Smooth muscle cell (in vitro differentiated cells): Measurements from ENCODE around the gene OR10V1. TPM values are rescaled to one million over a fixed set of nuclear protein-coding genes. Genes with fewer than 3 reads are reported as not detected.

Experiments used
- DNase-seq: peaks from one replicate; lab custom pipeline; 2025; ENCODE audit not compliant: unreplicated experiment; lab: John Stamatoyannopoulos, UW
- H2AFZ ChIP-seq: fragments of 200-600 bp; sonication (generic); 2 replicates; pipeline ENCODE4 v1.6.0; 2016; ENCODE audit warnings: antibody characterized with exemption, low read depth, mild to moderate bottlenecking
- H3F3A ChIP-seq: fragments of 200-600 bp; sonication (generic); 2 replicates; pipeline ENCODE4 v1.6.0; 2017; ENCODE audit warnings: antibody characterized with exemption, low read depth
- H3K27ac ChIP-seq: fragments of 200-600 bp; sonication (generic); 2 replicates; pipeline ENCODE4 v1.5.1; 2016; ENCODE audit warnings: low read depth, mild to moderate bottlenecking
- H3K27me3 ChIP-seq: fragments of 200-600 bp; sonication (generic); 2 replicates; pipeline ENCODE4 v1.6.1; 2016; ENCODE audit warnings: low read depth, mild to moderate bottlenecking
- H3K36me3 ChIP-seq: fragments of 200-600 bp; sonication (generic); 2 replicates; pipeline ENCODE4 v1.5.1; 2016; ENCODE audit warnings: low read depth
- H3K4me1 ChIP-seq: fragments of 200-600 bp; sonication (generic); 2 replicates; pipeline ENCODE4 v1.5.1; 2016; ENCODE audit warnings: low read depth
- H3K4me2 ChIP-seq: fragments of 200-600 bp; sonication (generic); 2 replicates; pipeline ENCODE4 v1.6.0; 2016; ENCODE audit warnings: mild to moderate bottlenecking
- H3K4me3 ChIP-seq: fragments of 200-600 bp; sonication (generic); 2 replicates; pipeline ENCODE4 v1.5.1; 2016; ENCODE audit warnings: mild to moderate bottlenecking
- H3K79me2 ChIP-seq: fragments of 200-600 bp; sonication (generic); 2 replicates; pipeline ENCODE4 v1.6.0; 2016; ENCODE audit warnings: low read depth, mild to moderate bottlenecking
- H3K9ac ChIP-seq: fragments of 200-600 bp; sonication (generic); 2 replicates; pipeline ENCODE4 v1.6.0; 2016; ENCODE audit warnings: low read depth
- H3K9me3 ChIP-seq: fragments of 200-600 bp; sonication (generic); replicated peaks from 2 replicates; pipeline ENCODE4 v1.5.1; 2016; ENCODE audit warnings: low read depth
- H4K20me1 ChIP-seq: fragments of 200-600 bp; sonication (generic); 2 replicates; pipeline ENCODE4 v1.6.0; 2016; ENCODE audit warnings: low read depth
- CTCF ChIP-seq: fragments of 200-600 bp; sonication (generic); IDR thresholded peaks from 2 replicates; pipeline ENCODE4 v1.5.1; 2017; ENCODE audit warnings: borderline replicate concordance, mild to moderate bottlenecking, antibody characterized with exemption; ENCODE audit not compliant: insufficient read depth, poor library complexity, severe bottlenecking
- WGBS: methylation state at CpG from one replicate; pipeline ENCODE4 v1.1.7; 2016; ENCODE audit warnings: low lambda C conversion rate; 5-methylcytosine and 5-hydroxymethylcytosine counted together
- polyA plus RNA-seq: library from polyadenylated mRNA; unstranded; fragments of >200 nt; fragmentation: Nextera tagmentation; extraction: Ambion mirVana; gene quantifications from 2 replicates; pipeline ENCODE4 v1.2.1, GENCODE V29; 2016
- total RNA-seq: library from RNA; depleted of rRNA; stranded (reverse); fragments of >200 nt; gene quantifications from 2 replicates; pipeline ENCODE4 v1.2.3, GENCODE V29; 2014

Gene OR10V1
- total and polyA plus RNA-seq, 2 experiments from 2014 or later: not detected

GRCh38 chr11:59729834-59730233 is 16.2 kb upstream of the OR10V1 start:
- no peaks in the 10 kb centered on the region for H3K4me1 ChIP-seq

GRCh38 chr11:59728913-59729312 is 15.3 kb upstream of the OR10V1 start:
- no peak overlapping the region for H3K9ac ChIP-seq
- H3F3A ChIP-seq: no peaks in the 10 kb centered on the region
- no peaks in the 10 kb centered on the region for H4K20me1 ChIP-seq
- no peak for DNase-seq
- no peak overlapping the region for H2AFZ ChIP-seq
- 74% methylated on average over 1 of the region's 1 CpG for WGBS
- no peaks in the 10 kb centered on the region for H3K9me3 ChIP-seq
- H3K27ac ChIP-seq: no peak overlapping the region
- H3K79me2 ChIP-seq: no peaks in the 10 kb centered on the region
- no peak overlapping the region for H3K4me2 ChIP-seq
- no peaks in the 10 kb centered on the region for H3K4me1 ChIP-seq
- H3K27me3 ChIP-seq: no peaks in the 10 kb centered on the region
- TF ChIP-seq CTCF: no peak
- no peak overlapping the region for H3K4me3 ChIP-seq
- H3K36me3 ChIP-seq: no peaks in the 10 kb centered on the region

More at GRCh38 chr11:59729834-59730233, 16.2 kb upstream of the OR10V1 start:
- Histone ChIP-seq H3K27ac (no peak overlapping the region), H3K9ac (no peak overlapping the region), H4K20me1 (no peaks in the 10 kb centered on the region), H3F3A (no peaks in the 10 kb centered on the region), H2AFZ (no peak overlapping the region), H3K79me2 (no peaks in the 10 kb centered on the region), H3K36me3 (no peaks in the 10 kb centered on the region), H3K27me3 (no peaks in the 10 kb centered on the region), H3K4me2 (no peak overlapping the region), H3K9me3 (no peaks in the 10 kb centered on the region), H3K4me3 (no peak overlapping the region)
- WGBS: 95% methylated on average over 5 of the region's 5 CpGs
- TF ChIP-seq CTCF: no peak
- DNase-seq: no peak

DNA sequence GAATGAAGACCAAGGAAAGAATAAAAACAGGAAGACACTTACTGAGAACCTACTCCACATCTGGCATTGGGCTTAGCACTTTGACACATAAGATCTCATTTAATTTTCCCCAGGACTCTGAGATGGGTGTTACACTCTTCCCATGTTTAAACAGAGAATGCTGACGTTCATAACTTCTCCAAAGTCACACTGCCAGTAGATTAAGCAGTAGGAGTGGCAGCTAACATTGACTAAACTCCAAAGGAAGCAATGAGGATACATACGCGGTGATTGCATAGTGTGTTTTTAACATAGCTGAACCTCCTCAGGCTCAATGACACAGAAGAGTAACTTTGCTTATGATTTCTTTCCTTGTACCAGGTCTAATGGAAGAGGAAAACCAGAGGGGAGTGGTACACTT is 14.5 kb upstream of the OR10V1 start:
- no peak overlapping the region for H2AFZ ChIP-seq
- no peak for TF ChIP-seq CTCF
- 87% methylated on average over 3 of the region's 3 CpGs for WGBS

GRCh38 chr11:59727426-59727825 is 13.8 kb upstream of the OR10V1 start:
- DNase-seq: no peak

More for the DNA sequence above, 14.5 kb upstream of the OR10V1 start:
- Histone ChIP-seq H3K4me2 (no peak overlapping the region), H3K36me3 (no peaks in the 10 kb centered on the region), H4K20me1 (no peaks in the 10 kb centered on the region), H3K9me3 (no peaks in the 10 kb centered on the region), H3K27ac (no peak overlapping the region), H3K4me1 (no peaks in the 10 kb centered on the region), H3K9ac (no peak overlapping the region), H3K27me3 (no peaks in the 10 kb centered on the region), H3F3A (no peaks in the 10 kb centered on the region), H3K79me2 (no peaks in the 10 kb centered on the region), H3K4me3 (no peak overlapping the region)
- DNase-seq: no peak

More at GRCh38 chr11:59727426-59727825, 13.8 kb upstream of the OR10V1 start:
- Histone ChIP-seq H3K79me2 (no peaks in the 10 kb centered on the region), H3K27ac (no peak overlapping the region), H3K27me3 (no peaks in the 10 kb centered on the region), H3K36me3 (no peaks in the 10 kb centered on the region), H3K4me2 (no peak overlapping the region), H3K4me1 (no peaks in the 10 kb centered on the region), H2AFZ (no peak overlapping the region), H3K4me3 (no peak overlapping the region), H3K9ac (no peak overlapping the region), H4K20me1 (no peaks in the 10 kb centered on the region), H3F3A (no peaks in the 10 kb centered on the region), H3K9me3 (no peaks in the 10 kb centered on the region)
- 100% methylated on average over 1 of the region's 1 CpG for WGBS
- no peak for TF ChIP-seq CTCF
